CD1c-positive myeloid dendritic cell (primary cell): Measurements from ENCODE around the gene AXIN2.
"Not testable (repeated sequence)": the region's sequence is repeated elsewhere in the genome, so short reads cannot be mapped to it uniquely, and the experiment has no call there.

ENCODE experiments used
- DNase-seq: peaks from one replicate; pipeline ENCODE4 v3.0.0-alpha.2; 2016; ENCODE audit errors: extremely low spot score

The AXIN2 gene

DNA sequence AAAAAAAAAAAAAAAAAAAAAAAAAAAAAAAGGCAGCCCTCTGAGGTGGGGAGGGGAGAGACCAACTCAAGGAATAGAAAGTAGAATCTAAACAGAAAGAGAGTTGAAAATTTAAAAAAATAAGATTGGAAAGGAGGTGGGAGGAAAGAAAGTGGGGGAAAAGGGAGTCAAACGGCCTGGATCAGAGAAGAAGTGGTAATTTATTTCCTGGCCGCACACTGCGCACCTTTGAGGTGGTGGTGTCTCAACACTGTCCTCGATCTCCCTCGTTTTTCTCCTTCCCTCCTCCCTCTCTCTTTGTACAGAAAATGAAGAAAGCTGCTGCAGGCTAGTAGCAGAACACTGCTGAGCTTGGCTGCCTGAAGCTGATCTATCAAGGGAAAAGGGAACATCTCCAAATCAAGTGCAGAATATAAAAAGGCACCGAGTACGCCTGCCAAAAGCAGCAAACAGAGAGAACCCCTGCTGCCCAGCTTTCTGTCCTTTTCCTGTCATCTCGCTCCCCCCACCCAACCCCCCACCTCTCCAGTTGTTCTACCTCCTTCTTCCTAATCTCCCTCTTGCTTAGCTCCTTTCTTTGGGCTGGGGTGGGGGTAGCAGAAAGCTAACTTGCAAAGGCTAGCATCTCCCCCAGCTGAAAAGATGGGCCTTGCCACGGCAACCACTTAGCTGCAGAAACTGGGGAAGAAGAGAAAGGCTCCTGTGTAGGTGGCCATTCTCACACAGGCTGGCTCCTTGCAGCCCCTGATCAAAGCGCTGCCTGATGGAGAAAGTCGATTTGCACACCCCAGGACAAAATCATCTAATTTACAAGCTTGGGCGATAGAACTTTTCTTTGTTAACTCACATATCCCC lies 22.5 kb downstream of the AXIN2 start:
- DNase-seq: no peak

DNA sequence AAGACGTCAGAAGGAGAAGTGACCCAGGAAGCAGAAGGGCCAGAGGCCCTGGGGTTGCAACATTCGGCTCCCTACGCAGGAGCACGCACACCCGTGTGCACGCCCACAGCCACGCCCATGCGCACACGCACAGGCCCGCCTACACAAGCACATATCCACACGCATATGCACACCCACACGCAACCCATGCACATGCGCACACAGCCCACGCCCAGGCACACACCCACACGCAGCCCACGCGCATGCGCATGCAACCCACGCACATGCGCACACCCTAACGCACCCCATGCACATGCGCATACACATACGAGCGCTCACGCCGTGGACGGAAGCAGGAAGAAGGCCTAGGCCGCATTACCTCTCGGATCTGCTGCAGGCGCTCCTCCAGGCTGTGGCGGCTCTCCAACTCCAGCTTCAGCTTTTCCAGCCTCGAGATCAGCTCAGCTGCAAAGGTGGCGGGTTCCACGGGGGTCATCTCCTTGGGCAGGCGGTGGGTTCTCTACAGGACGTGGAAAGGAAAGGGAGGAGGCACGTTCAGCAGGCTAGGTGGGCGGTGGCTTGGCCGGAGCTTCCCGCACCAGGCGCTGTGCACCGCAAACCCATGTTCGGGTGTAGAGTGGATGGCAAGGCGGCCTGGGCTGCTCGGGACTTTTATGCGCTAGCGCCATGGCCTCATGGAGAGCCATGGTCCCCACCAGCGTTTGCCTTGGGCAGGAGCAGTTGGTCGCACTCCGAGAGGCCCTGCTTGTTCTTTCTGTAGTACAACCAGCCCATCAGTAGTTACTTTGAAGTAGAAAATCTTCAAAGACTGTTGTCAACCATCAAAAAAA lies 23.4 kb downstream of the AXIN2 start:
- peak; percentile 15 for DNase-seq

DNA sequence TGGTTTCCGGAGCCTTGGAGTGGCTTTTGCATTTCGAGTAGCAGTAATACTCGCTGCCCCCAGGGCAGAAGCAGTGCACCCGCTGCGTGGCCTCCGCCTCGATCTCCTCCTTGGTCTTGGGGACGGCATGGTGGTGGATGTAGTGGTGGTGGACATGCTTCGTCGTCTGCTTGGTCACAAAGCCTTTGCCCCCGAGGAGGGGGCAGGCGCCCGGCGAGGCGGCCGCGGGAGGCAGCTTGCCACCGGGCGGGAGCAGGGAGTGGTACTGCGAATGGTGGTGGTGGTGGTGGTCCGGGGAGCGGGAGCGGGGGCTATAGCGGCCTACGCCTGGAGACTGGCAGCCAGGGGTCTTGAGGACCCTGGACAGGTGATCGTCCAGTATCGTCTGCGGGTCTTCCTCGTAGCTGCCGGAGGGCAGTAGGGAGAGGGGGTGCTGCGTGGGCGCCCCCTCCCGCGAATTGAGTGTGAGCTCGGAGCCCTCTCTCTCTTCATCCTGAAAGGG lies 24.1 kb downstream of the AXIN2 start:
- DNase-seq: no peak

DNA sequence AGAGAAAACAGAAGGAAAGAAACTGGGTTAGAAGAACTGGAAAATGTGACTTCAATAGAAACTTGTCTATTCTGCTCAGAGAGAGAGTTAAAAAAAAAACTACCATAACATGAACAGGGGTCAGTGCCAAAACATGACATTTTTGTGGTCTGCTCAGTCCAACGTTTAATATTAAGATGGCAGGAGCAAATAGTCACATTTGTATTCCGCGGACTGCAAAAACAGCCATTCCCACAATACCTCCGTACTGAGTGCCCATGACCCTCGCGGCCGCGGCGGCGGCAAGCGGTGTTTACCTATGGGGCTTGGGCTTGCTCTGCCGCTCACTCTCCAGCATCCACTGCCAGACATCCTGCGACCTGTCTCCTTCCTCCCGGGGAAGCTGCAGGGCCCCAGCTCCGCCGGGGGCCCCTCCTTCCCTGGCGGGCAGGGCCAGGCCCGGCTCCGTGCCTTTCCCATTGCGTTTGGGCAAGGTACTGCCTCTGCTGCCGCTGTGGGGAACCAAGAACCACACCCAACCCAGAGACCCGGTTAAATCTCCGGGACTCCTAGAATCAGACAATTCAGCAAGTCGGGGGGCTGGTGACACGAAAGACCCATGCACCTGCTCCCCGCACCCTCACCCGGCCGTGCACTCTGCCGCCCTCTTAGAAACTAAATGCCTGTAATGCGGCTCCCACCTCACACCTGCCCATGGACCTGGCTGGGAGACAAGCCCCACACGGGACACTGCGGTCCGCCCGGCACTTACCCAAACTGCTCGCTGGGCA lies 24.7 kb downstream of the AXIN2 start:
- DNase-seq: no peak

DNA sequence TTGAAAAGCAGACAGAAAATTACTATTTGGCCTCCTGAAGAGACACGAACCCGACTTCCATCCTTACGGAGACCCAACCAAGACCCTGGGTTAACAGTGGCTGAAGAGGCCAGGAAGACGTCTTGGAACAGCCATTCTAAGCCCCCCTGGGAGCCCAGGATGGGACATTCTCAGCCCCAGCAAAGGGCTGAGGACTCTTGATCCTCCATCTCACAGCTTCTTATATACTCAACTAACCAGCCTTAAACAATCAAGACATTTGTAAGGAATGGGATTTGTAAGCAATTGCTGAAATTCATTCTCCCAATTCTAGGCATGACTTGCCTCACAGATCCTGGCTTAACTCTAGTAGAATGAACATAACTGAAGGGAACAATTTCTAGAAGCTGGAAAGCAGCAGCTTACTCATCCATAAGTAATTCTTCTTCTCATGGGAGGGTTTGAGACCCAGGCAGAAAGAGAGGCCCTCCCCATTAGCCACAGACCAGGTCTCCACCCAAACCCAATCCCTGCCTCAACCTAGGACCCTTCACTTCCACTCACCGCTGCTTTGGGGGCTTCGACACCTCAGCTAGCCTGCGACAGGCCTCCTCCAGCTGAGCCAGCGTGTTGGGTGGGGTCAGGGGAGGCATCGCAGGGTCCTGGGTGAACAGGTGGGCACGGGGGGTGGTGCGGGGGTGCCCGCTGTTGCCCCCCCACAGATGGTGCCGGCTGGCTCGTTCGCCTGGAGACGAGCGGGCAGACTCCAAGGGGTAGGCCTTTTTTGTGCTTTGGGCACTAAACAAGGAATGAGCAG lies 25.5 kb downstream of the AXIN2 start:
- no peak for DNase-seq

DNA sequence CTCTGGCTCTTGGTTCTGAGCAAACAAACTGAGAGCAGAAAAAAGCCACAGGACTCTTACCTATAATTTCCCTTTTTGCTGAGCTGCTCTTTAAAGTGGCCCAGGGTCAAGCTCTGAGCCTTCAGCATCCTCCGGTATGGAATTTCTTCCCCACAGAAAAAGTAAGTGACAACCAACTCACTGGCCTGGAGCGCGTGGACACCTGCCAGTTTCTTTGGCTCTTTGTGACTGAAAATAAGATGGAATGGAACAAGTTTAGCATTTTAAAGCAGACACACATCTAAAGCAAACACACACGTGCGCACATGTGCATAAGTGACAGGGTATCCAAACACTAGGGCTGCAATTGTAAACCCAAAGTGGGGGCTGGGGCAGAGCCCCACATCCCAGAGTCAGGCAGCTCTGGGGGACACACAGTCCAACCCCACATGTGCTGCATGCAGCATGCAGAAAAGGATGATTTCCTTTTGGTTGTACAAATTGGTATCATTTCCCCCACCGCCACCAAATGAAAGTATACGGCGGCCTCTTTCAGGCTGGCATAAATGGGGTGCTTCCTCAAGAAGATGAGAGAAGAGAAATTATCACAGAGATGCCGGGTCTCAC lies 27.5 kb downstream of the AXIN2 start:
- DNase-seq: no peak

DNA sequence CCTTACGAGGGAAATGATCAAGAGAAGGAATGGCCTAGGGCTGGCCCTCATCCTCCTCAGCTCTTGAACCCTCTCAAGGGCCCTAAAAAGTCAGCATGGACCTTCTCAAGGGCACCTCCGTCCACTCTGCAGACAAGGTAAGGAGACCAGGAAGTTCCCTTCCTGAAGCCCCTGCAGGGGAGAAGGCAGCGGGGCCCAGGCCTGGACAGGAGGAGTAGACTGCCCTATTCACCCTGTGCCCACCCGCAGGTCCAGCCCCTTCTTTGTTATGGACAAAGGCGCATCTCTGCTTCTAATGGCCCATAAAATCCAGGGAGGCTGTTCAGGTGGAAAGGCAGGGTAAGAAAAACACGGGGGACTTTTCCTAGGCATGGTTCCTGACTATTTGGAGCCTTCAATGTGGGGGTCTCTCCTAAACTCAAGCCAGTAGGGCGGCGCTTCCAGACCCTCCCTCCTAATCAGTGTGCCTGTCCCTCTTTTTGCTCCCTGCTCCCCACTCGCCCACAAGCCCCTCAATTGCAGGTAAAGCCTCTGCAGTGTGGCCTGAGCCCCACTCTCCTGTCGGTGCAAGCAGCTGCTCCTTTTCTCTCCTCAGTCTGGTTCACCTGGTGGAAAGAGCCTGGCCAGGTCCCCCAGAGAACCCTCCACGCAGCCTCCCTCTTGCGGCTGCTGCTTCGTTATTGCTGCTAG lies 28.2 kb downstream of the AXIN2 start:
- DNase-seq: no peak

DNA sequence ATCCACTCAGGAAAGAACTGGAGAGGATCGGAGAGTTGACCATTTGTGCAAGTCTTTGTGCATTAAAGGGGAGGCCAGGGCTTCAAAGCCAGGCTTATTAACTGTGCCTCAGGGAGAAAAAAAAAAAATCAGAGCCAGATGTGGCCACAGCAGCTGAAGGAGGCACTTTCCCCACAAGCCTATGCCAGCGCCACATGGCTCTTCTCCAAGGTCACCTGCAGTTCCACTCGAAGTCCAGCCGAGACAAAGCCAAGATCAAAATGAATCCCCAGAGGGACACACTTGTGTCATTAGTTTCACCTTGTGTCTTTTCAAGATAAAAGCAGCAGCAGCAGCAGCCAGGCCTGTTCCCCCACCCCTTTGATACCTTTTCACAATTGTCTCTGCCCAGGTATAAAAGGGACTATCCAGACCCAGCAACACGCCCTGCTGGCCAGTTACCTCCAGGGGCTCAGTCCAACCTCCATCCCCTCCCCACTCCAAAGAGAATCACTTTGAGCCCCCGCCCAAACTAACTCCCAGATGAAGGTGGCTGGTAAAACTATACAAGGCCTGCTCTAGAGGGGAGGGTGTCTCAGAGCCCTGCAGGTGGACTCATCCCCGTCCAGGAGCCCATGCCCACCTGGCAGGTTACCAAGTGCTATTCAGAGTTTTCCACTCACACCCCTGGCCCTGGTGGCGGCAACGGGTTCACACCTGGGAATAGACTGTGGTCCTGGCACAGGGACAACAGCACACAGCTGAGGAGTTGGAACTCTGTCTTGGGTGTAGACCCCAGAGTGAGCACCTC lies 29.2 kb downstream of the AXIN2 start:
- no peak for DNase-seq

DNA sequence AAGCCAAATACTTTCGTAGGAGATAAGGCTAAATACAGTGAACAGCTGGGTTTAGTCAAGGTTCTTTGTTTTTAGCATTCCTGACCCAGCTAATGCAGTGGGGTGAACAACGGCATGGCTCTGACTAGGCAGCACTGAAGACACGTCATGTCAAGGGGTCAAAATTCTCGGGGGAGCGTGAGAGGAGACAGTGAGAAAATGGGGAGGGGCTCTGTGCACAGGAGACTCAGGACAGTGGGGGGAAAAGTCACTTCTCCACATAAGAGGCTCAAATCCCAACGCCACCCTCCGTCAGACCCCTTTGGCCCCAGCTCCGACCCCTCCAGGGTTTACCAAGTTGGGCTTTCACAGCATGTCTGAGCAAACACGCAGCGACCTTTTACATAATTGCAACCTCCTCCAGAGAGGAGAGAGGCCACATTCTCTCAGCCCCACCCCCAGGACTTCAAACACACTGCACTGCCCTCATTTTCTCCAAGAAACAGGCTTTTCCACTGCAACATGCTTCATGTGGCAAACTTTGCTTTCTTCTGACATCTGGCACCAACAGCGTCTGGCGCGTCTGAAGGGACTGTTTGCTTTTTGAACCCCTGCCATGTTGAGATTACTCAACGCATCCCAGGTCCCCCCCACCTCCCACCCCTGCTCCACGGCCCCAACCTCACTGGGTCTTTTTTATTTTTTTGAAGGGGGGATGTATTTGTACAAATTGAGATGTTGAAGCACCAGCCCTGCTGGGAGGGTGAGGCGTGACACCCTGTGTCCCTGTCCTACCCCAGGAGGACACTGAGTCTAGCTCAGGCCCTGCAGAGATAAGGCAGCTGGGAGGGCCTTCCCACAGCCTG lies 30.0 kb downstream of the AXIN2 start:
- no peak for DNase-seq

DNA sequence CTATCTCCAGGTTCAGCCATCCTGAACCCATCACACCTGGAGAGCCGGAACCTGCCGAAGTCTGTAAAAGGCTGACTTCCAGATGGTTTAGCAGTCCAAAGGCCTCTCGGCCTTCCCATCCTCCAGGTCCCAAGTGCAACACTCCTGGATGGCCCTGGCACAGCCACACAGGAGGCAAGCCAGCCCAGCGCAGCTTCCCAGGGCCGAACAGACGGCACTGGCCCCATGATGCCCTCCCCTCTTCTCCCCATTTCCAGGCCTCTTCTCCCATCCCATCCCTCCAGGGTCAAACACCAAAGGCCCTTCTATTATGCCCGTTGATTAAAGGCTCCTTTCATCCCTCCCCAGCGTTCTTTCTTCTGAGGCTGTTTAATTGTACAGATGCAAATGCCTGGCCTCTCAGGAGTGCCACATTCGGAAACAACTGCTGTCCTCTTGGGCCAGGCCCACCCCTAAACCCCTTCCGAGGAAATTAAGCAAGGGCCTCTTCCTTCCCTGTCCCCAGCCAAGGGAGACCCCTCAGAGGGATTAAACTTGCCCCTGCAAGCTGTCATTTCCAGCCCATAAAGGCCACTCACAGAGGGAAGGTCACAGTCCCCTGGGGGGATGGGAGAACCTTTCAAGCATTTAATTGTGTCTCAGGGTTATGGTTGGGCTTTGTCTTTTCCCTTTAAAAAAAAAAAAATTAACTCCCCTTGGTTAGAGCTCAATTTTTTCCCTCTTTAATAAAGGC lies 30.8 kb downstream of the AXIN2 start:
- DNase-seq: no peak

DNA sequence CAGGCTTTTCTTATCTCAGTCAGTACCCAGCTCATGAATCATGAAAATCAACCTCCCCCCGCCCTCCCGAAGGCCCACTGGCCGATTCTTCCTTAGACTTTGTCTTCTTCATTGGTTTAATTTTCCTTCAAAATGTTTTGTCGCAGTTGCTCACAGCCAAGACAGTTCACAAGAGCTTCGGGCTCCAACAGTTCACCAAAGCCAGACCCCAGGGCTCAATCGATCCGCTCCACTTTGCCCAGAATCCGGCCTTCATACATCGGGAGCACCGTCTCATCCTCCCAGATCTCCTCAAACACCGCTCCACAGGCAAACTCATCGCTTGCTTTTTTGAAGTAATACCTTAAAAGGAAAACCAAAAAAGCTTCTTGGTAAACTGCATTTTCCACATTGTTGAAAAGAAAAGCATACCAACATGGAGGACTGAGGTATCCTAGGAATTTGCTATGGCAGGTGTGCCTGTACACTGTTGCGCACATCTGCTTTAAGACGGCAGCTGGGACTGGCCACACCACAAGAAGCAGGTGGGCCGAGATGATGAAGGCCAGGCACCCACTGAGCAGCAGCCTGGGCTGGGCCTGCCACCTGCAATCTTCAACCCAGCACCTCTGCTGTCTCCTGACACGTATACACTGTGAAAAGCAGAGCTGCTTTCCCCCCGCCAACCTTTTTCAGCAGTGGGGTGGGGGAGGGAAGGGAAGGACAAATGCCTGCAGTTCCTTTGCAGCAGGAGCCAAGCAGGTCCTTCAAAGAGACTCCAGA lies 31.5 kb downstream of the AXIN2 start:
- no peak for DNase-seq

DNA sequence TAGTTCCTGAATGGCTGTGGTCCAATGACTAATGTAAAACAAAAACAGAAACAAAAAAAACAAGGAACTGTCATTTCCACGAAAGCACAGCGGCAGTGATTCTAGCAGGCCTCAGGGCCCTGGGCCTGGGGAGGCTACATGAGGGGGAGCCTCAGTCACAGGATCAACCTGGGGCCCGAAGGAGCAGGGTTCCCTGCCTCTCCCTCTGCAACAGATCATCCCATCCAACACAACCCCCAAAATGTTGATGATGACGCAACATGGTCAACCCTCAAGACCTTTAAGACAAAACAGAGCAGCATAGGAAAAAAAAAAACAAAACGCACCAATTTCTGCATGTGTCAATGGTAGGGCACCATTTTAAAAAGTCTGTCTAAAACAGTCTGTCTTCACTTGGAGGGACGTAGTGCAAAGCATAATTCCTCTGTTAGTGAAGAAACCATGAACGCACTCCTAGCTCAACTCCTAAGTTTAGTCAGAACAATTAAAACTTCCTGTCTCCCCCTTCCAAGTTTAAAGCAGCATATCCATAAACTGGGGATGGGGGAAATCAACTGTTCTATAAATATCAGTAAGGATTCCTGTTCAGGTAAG lies 32.3 kb downstream of the AXIN2 start:
- no peak for DNase-seq

DNA sequence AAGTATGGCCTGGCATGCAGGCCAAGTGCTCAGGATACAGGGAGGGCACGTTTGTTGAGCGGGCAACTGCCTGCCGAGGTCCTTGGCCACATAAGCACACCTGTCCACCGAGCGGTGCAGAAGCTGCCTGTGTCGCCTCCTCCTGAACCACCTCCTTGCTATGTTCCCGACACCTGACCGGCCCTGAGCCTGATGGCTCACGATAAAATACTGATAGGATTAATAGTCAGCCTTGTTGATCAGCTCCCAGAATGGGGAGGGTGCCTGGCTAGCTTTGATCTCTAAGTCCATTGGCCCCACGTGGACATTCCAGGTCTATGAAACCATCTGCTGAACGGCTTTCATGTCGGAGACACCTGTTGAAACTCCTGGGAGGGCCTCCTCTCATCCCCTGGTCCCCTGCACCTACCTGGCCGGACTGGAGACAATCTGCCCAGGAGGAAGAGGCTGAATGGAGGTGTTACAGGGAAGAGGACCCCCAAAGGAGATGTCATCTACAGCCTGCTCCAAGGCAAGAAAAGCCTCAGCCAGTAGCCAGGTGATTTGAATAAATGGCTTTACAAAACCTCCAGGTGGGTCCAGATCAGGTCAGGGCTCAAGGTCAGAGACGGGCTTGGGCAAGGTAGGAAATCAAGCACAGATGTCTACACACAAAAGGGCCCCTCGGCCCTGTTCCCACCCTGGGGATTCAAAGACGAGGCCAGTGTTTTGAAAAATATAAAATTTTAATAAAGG lies 33.4 kb downstream of the AXIN2 start:
- DNase-seq: no peak

DNA sequence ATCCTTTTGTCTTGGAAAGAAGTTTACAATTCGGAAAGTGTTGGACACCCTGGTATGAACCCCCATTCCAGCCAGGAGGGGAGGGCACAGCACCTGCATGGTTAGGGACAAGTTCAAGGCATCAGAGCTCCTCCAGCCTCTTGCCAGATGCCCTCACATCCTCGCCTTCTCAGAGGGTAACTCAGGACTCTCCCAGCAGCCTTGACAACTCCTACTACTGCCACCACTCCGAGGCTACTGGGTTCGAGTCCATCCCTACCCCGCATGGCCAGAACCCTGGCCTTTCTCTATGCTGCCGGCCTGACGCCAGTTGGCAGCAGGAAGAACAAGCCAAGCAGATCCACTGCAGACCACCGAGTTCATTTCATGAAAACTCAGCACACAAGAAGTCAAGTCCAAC lies 34.1 kb downstream of the AXIN2 start:
- no peak for DNase-seq

DNA sequence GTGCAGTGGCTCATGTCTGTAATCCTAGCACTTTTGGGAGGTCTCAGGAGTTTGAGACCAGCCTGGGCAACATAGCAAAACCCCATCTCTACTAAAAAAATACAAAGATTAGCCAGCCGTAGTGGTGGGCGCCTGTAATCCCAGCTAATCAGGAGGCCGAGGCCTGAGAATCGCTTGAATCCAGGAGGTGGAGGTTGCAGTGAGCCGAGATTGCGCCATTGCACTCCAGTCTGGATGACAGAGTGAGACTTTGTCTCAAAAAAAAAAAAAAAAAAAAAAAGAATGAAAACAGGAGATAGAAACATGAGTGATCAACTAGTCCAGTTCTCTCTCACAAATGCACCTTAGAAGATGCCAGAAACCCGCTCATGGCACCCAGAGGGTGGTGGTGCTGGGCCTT lies 34.6 kb downstream of the AXIN2 start:
- not testable (repeated sequence) for DNase-seq
